ENCODE measurements around the gene MED8.
A peak's percentile ranks its signal among the peaks of the same experiment; 100 is the strongest.
"Not testable (repeated sequence)": the region's sequence is repeated elsewhere in the genome, so short reads cannot be mapped to it uniquely, and the experiment has no call there.

The MED8 gene

GRCh38 chr1:43421396-43421795, 31.8 kb upstream of the MED8 start:
- no peak for DNase-seq

- no peak for DNase-seq
These were observed 31.3 kb upstream of the MED8 start for GRCh38 chr1:43420874-43421273.

- DNase-seq, result no peak
These were observed 30.2 kb upstream of the MED8 start for GRCh38 chr1:43419627-43420425.

- DNase-seq, result peak; percentile 39
These were observed 29.3 kb upstream of the MED8 start for GRCh38 chr1:43418858-43419257.

GRCh38 chr1:43415901-43416300, 26.3 kb upstream of the MED8 start:
- DNase-seq, result no peak

GRCh38 chr1:43414634-43415223, 25.1 kb upstream of the MED8 start:
- peak; percentile 75 for DNase-seq

GRCh38 chr1:43413426-43413825, 23.8 kb upstream of the MED8 start:
- DNase-seq, result not testable (repeated sequence)

- DNase-seq, result no peak
These were observed 21.0 kb upstream of the MED8 start for GRCh38 chr1:43410571-43410970.

- no peak for DNase-seq
These were observed 16.3 kb upstream of the MED8 start for GRCh38 chr1:43405876-43406234.

GRCh38 chr1:43405219-43405875, 15.7 kb upstream of the MED8 start:
- DNase-seq, result no peak

GRCh38 chr1:43404353-43404752, 14.8 kb upstream of the MED8 start:
- no peak for DNase-seq

- DNase-seq, result no peak
These were observed 12.7 kb upstream of the MED8 start for GRCh38 chr1:43402089-43402865.

- DNase-seq, result not testable (repeated sequence)
These were observed 10.8 kb upstream of the MED8 start for GRCh38 chr1:43400441-43400840.

- DNase-seq, result no peak
These were observed 8.6 kb upstream of the MED8 start for GRCh38 chr1:43398227-43398626.

GRCh38 chr1:43396059-43396458, 6.5 kb upstream of the MED8 start:
- no peak for DNase-seq

GRCh38 chr1:43395523-43395922, 5.9 kb upstream of the MED8 start:
- no peak for DNase-seq

GRCh38 chr1:43392702-43393101, 3.1 kb upstream of the MED8 start:
- DNase-seq, result no peak

- DNase-seq, result no peak
These were observed 987 bp downstream of the MED8 start for GRCh38 chr1:43388613-43389012.

GRCh38 chr1:43387976-43388599, 1.5 kb downstream of the MED8 start:
- no peak for DNase-seq

- DNase-seq, result no peak
These were observed 2.9 kb downstream of the MED8 start for GRCh38 chr1:43386676-43387075.

- peak; percentile 48 for DNase-seq
These were observed 6.2 kb downstream of the MED8 start for GRCh38 chr1:43383449-43383848.

- no peak for DNase-seq
These were observed 7.4 kb downstream of the MED8 start for GRCh38 chr1:43382027-43382779.
